Measurements from ENCODE around the gene SENP8.
A peak's percentile ranks its signal among the peaks of the same experiment; 100 is the strongest.
"Not testable (repeated sequence)": the region's sequence is repeated elsewhere in the genome, so short reads cannot be mapped to it uniquely, and the experiment has no call there.

The SENP8 gene

DNA sequence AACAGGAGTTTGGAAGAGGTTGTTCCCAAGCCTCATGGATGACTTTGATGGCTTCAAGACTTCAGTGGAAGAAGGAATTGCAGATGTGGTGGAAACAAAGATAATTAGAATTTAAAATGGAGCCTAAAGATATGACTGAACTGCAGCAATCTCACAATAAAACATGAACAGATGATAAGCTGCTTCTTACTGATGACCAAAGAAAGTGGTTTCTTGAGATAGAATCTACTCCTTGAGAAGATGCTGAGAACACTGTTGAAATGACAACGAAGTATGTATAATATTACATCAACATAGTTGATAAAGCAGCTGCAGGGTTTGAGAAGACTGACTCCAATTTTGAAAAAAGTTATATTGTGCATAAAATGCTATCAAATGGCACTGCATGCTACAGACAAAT is 21.4 kb upstream of the SENP8 start:
- no peak for TF ChIP-seq JUND (IDR thresholded peaks at IDR 0.05; ENCODE audit: low read depth)
- DNase-seq (ENCODE audit: low read depth in 1 of 2, low spot score in 1 of 2): no peak
- in situ Hi-C loops (cut with HindIII; ENCODE audit: low pct_unique_long_range_greater_than_20kb, low sequenced_read_pairs): no loop called here

DNA sequence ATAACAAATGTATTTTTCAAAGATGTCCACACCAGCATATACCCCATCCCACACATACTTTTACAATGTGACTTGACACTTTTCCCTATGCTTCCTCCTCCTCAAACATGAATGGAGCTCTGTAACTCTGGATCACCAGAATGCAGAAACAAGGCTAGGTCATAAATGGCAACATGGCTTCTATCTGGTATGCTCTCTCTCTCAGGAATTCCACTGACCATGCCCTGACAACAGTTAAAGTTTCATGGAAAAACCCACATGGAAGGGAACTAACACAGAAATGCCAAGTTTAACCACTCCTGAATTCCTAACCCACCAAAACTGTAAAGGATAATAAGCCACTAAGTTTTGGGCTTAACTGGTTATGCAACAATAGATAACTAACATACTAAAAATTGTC is 20.2 kb upstream of the SENP8 start:
- DNase-seq (ENCODE audit: low read depth in 1 of 2, low spot score in 1 of 2): no peak
- no peak for TF ChIP-seq JUND (IDR thresholded peaks at IDR 0.05; ENCODE audit: low read depth)
- in situ Hi-C loops (cut with HindIII; ENCODE audit: low pct_unique_long_range_greater_than_20kb, low sequenced_read_pairs): no loop called here

DNA sequence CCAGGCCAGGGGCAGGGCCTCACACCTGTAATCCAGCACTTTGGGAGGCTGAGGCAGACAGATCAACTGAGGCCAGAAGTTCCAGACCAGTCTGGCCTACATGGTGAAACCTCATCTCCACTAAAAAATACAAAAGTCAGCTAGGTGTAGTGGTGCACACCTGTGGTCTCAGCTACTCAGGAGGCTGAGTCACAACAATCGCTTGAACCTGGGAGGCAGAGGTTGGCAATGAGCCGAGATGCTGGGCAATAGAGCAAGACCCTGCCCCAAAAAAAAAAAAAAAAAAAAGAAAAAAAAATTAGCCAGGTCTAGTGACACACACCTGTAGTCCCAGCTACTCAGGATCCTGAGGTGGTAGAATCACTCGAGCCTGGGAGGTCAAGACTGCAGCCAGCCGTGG is 19.0 kb upstream of the SENP8 start:
- in situ Hi-C loops (cut with HindIII; ENCODE audit: low pct_unique_long_range_greater_than_20kb, low sequenced_read_pairs): no loop called here
- TF ChIP-seq JUND (IDR thresholded peaks at IDR 0.05; ENCODE audit: low read depth): no peak

GRCh38 chr15:72100551-72100950 is 17.7 kb upstream of the SENP8 start:
- DNase-seq (ENCODE audit: low read depth in 1 of 2, low spot score in 1 of 2); in situ Hi-C loops (cut with HindIII; ENCODE audit: low pct_unique_long_range_greater_than_20kb, low sequenced_read_pairs): not testable (repeated sequence)

More for the DNA sequence above, 19.0 kb upstream of the SENP8 start:
- no peak for DNase-seq (ENCODE audit: low read depth in 1 of 2, low spot score in 1 of 2)

GRCh38 chr15:72105111-72105510 is 13.1 kb upstream of the SENP8 start:
- DNase-seq (ENCODE audit: low read depth in 1 of 2, low spot score in 1 of 2): no peak
- in situ Hi-C loops (cut with HindIII; ENCODE audit: low pct_unique_long_range_greater_than_20kb, low sequenced_read_pairs): no loop called here
- no peak for TF ChIP-seq JUND (IDR thresholded peaks at IDR 0.05; ENCODE audit: low read depth)

GRCh38 chr15:72106068-72106467 is 12.1 kb upstream of the SENP8 start:
- in situ Hi-C loops (cut with HindIII; ENCODE audit: low pct_unique_long_range_greater_than_20kb, low sequenced_read_pairs): no loop called here
- TF ChIP-seq JUND (IDR thresholded peaks at IDR 0.05; ENCODE audit: low read depth): no peak

GRCh38 chr15:72110355-72110754 is 7.8 kb upstream of the SENP8 start:
- no peak for TF ChIP-seq JUND (IDR thresholded peaks at IDR 0.05; ENCODE audit: low read depth)
- DNase-seq (ENCODE audit: low read depth in 1 of 2, low spot score in 1 of 2): no peak
- in situ Hi-C loops (cut with HindIII; ENCODE audit: low pct_unique_long_range_greater_than_20kb, low sequenced_read_pairs): no loop called here

More at GRCh38 chr15:72106068-72106467, 12.1 kb upstream of the SENP8 start:
- no peak for DNase-seq (ENCODE audit: low read depth in 1 of 2, low spot score in 1 of 2)

GRCh38 chr15:72112116-72112515 is 6.1 kb upstream of the SENP8 start:
- DNase-seq (ENCODE audit: low read depth in 1 of 2, low spot score in 1 of 2): no peak
- no peak for TF ChIP-seq JUND (IDR thresholded peaks at IDR 0.05; ENCODE audit: low read depth)
- in situ Hi-C loops (cut with HindIII; ENCODE audit: low pct_unique_long_range_greater_than_20kb, low sequenced_read_pairs): no loop called here

GRCh38 chr15:72112805-72113204 is 5.4 kb upstream of the SENP8 start:
- DNase-seq (ENCODE audit: low read depth in 1 of 2, low spot score in 1 of 2): no peak
- TF ChIP-seq JUND (IDR thresholded peaks at IDR 0.05; ENCODE audit: low read depth): no peak
- in situ Hi-C loops (cut with HindIII; ENCODE audit: low pct_unique_long_range_greater_than_20kb, low sequenced_read_pairs): no loop called here

DNA sequence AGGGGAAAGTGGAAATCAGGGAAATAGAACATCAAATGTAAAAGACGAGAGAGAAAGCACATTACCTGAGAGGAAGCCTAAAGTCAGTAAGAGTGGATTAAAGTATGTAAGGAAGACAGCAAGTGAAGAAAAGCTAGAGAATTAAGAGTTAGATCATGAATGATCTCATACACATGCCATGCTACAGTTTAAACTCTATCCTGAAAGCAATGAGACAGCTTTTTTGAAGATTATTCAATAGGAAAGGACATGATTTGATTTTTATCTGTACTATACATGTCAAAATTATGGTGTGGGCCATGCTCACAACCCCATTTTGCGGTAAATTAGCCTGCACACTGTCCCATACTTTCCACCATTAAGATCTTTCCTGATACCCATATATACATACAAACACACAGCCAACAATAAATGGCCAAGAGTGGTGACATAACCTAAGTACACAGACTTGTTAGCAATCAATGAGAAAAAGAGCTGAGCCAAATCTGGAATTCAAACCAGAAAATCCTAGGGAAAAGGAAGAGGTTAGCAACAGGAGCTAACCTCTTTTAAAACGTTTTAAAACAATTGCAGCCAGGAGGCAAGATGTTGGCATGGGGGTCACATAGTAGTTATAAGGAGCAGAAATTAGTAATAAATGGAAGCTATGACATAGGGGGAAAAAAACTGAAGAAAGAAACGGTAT is 4.7 kb upstream of the SENP8 start:
- TF ChIP-seq JUND (IDR thresholded peaks at IDR 0.05; ENCODE audit: low read depth): no peak
- in situ Hi-C loops (cut with HindIII; ENCODE audit: low pct_unique_long_range_greater_than_20kb, low sequenced_read_pairs): no loop called here
- peak in 1 of 2 experiments; percentile 26 for DNase-seq (ENCODE audit: low read depth in 1 of 2, low spot score in 1 of 2)

GRCh38 chr15:72116731-72117485 is 1.3 kb upstream of the SENP8 start:
- peak in 1 of 2 experiments; percentile 23 for DNase-seq (ENCODE audit: low read depth in 1 of 2, low spot score in 1 of 2)
- no peak for TF ChIP-seq JUND (IDR thresholded peaks at IDR 0.05; ENCODE audit: low read depth)
- in situ Hi-C loops (cut with HindIII; ENCODE audit: low pct_unique_long_range_greater_than_20kb, low sequenced_read_pairs): no loop called here

DNA sequence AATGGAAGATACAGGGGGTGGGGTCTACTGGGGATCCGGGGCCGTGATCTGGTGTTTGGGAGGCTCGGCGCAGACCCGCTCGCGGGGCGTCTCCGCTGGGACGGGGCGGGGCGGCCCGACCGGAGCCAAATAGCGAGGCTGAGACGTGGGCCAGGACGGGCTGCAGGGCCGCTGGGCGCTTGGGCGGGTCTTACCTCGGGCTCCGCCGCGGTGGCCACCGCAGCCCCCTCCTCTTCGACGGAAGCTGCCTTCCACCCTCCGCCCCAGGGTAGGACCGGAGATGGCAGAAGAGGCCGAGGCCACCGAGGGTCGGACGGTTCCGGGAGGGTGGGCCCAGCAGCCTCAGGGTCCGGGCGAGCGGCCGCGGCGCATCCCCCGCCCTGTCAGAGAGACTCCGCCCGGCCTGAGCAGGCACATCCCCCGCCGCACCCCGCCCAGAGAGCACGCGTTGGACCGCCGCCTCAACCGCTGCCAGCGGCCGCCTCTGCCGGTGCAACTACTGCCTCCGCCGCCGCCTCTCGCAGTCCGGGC is 652 bp upstream of the SENP8 start:
- in situ Hi-C loops (cut with HindIII; ENCODE audit: low pct_unique_long_range_greater_than_20kb, low sequenced_read_pairs): no loop called here
- peak; percentile 56 to 79 for DNase-seq (ENCODE audit: low read depth in 1 of 2, low spot score in 1 of 2)
- no peak for TF ChIP-seq JUND (IDR thresholded peaks at IDR 0.05; ENCODE audit: low read depth)

DNA sequence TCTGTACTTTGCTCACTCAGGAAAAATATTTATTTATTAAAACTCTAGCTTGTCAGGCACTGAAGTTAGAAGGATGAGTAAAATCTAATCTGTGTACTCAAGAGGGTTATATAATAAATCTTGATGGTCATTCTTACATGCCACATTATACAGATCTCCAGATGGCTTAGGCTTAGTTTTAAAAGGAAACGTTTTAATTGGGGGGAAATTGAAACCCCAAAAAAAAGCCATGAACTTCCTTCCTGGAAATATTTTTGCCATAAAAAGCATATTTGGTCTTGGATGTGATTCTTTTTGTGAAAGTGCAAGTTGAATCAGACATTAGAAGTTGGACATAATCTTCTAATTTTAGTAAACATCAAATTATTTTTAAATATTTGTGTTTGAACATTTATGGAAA is 6.0 kb downstream of the SENP8 start:
- TF ChIP-seq JUND (IDR thresholded peaks at IDR 0.05; ENCODE audit: low read depth): no peak
- no peak for DNase-seq (ENCODE audit: low read depth in 1 of 2, low spot score in 1 of 2)
- in situ Hi-C loops (cut with HindIII; ENCODE audit: low pct_unique_long_range_greater_than_20kb, low sequenced_read_pairs): no loop called here
